GM10266 (cell line): ENCODE results near the gene NTF3.
A peak's percentile ranks its signal among the peaks of the same experiment; 100 is the strongest.

Source experiments
- DNase-seq: peaks from one replicate; pipeline ENCODE4 v3.0.0; 2012; ENCODE audit errors: extremely low spot score
- TF ChIP-seq, protein P1 (sequence below): IDR thresholded peaks from 2 replicates; pipeline ENCODE4 v1.5.1; 2012; ENCODE audit warnings: mild to moderate bottlenecking, low read depth; ENCODE audit not compliant: control insufficient read depth, insufficient read depth; ENCODE audit errors: missing control alignments

The NTF3 gene

DNA sequence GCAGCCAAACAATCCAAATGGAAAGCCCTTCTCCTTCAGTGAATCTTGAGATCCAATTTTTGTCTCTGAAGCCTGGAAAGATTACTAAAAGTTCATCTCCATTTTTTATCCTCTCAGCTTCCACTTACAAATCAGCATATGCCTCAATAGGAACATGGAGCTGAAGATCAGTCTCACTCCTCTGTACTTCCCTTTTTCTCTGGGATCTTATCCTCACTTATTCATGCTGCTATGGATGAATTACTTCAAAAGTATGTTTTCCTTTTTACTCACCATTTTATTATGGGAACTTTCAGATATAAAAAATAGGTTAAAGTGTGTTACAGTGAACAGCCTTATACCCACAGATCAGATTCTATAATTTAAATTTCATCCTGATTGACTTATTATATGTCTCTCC is 14.4 kb upstream of the NTF3 start:
- no peak for DNase-seq
- TF ChIP-seq, protein P1, sequence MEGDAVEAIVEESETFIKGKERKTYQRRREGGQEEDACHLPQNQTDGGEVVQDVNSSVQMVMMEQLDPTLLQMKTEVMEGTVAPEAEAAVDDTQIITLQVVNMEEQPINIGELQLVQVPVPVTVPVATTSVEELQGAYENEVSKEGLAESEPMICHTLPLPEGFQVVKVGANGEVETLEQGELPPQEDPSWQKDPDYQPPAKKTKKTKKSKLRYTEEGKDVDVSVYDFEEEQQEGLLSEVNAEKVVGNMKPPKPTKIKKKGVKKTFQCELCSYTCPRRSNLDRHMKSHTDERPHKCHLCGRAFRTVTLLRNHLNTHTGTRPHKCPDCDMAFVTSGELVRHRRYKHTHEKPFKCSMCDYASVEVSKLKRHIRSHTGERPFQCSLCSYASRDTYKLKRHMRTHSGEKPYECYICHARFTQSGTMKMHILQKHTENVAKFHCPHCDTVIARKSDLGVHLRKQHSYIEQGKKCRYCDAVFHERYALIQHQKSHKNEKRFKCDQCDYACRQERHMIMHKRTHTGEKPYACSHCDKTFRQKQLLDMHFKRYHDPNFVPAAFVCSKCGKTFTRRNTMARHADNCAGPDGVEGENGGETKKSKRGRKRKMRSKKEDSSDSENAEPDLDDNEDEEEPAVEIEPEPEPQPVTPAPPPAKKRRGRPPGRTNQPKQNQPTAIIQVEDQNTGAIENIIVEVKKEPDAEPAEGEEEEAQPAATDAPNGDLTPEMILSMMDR, result no peak

GRCh38 chr12:5428332-5429221 is 3.3 kb upstream of the NTF3 start:
- no peak for DNase-seq
- TF ChIP-seq, protein P1, result peak; percentile 12

DNA sequence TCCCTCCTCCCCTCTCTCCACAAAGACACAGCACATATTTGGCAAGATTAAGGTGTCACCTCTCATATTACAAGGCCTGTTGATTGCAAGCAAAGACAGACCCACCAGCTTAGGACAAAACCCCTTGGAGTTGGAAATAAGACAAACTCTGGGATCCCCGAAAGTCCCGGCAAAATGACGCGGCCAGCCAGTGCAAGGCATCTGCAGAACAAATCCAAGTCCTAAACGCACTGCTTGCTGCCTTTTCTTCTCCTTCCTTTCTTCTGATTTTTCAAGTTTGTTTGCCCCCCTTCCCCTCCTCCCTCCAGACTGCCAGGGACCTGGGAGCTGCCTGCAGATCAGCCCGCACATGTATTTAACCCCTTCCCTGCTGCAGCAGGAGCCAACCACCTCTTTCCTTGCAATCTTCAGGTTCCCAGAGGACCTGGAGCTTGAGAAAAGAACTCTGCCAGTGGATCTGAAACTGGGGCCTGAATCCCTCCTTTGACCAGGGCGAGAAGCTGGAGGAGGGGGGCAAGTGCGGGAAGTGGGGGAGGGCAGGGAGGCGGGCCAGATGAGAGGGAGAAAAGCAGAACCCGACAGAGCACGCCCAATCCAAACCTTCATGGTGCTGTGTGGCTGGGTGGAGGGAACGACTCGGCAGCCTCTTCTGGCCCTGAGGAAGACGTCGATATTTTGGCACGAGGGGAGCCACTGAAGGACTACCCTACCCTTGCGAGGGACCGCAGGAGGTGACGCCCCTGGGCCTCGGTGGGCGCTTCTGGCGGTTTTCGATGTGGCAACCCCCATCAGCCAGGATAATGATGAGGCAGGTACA is 2.0 kb upstream of the NTF3 start:
- TF ChIP-seq, protein P1, result no peak
- no peak for DNase-seq

DNA sequence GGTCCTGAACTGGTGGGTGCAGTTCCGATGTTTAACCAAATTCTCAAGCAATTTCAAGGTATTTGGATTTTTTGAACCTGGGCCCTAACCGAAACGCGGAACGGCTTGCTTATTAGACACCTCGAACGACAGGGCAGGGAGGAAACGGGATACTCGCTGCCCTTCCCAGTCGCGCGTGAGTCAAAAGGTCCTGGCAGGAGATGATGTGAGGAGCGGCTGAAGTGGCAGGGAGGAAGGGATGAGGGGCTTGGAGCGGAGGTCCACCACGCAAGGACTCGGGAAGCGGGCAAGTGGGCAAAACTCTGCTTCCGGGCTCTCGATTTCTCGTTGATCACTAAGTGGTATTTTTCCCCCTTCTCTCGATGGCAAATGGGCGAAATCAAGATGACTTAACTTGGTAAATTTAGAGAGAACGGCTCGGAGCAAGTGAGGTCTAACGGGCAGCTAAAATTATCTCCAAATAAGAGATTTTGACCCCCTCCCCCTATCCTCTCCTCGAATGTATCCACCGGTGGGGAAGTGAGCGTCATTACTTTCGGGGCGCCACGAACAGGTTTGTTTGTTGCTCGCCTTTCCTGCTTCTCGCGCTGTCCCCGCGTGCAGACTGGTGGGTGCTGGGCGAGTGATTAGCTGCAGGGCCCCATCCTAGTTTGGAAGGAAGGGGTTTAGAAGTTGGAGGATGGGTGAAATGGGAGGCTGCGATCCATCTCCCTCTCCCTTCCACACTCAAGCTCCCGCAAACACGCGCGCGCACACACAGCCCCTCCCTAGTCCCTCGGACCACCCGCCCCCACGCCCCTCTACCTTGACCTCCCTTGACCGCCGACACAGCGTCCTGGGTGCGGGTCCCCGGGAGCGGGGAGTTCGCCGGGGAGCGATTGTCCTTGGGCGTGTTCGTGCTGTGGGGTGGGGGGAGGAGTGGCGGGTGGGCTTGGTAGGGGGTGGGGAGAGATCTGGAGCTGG is 986 bp upstream of the NTF3 start:
- TF ChIP-seq, protein P1, result no peak
- DNase-seq, result no peak

- DNase-seq, result no peak
- TF ChIP-seq, protein P1, result no peak
Observed at GRCh38 chr12:5433081-5433844, 1.4 kb downstream of the NTF3 start.
